ENCODE measurements around the gene P2RX6.

The P2RX6 gene

GRCh38 chr22:20980523-20980922 lies 34.4 kb upstream of the P2RX6 start:
- DNase-seq: no peak

GRCh38 chr22:20980938-20981722 lies 33.8 kb upstream of the P2RX6 start:
- DNase-seq: no peak

GRCh38 chr22:20981787-20982562 lies 33.0 kb upstream of the P2RX6 start, which contains the start of gene LZTR1:
LZTR1 (plus strand) TSS chr22:20982297; CDS start chr22:20982372, 75 bp downstream.
- DNase-seq: peak; percentile 50 to 66

- DNase-seq: no peak
These were observed 32.4 kb upstream of the P2RX6 start for GRCh38 chr22:20982563-20982882.

- no peak for DNase-seq
These were observed 31.7 kb upstream of the P2RX6 start for GRCh38 chr22:20983081-20983771.

GRCh38 chr22:20985720-20986119 lies 29.2 kb upstream of the P2RX6 start:
- DNase-seq: no peak

GRCh38 chr22:20986365-20986764 lies 28.6 kb upstream of the P2RX6 start:
- no peak for DNase-seq

- no peak for DNase-seq
These were observed 27.6 kb upstream of the P2RX6 start for GRCh38 chr22:20987375-20987774.

- DNase-seq: no peak
These were observed 26.2 kb upstream of the P2RX6 start for GRCh38 chr22:20988573-20989322.

- DNase-seq: no peak
These were observed 25.4 kb upstream of the P2RX6 start for GRCh38 chr22:20989323-20990138.

- DNase-seq: no peak
These were observed 24.5 kb upstream of the P2RX6 start for GRCh38 chr22:20990184-20991180.

GRCh38 chr22:20991252-20992055 lies 23.5 kb upstream of the P2RX6 start:
- no peak for DNase-seq

GRCh38 chr22:20992056-20992442 lies 22.9 kb upstream of the P2RX6 start:
- no peak for DNase-seq

- no peak for DNase-seq
These were observed 22.3 kb upstream of the P2RX6 start for GRCh38 chr22:20992456-20993303.

GRCh38 chr22:20993304-20994127 lies 21.4 kb upstream of the P2RX6 start:
- no peak for DNase-seq

- DNase-seq: no peak
These were observed 20.6 kb upstream of the P2RX6 start for GRCh38 chr22:20994128-20994901.

- DNase-seq: no peak
These were observed 20.1 kb upstream of the P2RX6 start for GRCh38 chr22:20994902-20995241.

Measured in SHP77 (cell line).